ENCODE results near the gene MDFIC.

The MDFIC gene

DNA sequence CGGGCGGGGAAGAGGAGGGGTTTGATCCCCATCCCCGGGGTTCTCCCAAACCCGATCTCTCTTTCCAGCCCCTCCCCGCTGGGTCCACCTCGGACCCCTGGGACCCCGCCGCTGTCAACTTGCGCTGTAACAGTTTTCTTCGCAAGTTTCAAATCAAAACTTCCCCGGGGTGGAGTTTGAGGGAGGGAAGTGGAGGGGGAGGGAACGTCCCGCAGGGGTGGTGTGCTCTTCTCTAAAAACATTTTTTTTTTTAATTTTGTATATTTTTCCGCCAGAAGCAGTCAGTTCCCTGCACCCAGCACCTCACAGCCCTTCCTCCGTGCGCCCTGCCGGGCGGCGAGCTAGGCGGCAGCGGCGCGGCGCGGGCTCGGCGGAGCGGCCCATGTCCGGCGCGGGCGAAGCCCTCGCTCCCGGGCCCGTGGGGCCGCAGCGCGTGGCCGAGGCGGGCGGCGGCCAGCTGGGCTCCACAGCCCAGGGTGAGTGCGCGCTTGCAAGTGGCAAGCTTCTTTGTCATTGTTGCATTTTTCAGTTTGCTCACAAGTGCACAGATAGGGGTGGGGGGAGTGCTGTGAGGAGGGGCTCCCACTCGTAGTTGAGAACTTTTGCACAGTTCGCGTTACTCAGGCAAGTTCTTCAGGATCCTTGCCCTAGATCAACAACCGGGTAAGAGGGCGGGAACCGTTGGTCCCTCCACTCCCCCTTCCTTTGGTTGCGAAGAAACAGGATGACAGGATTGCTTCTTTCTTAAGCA lies 933 bp downstream of the MDFIC start:
- H3K4me3 ChIP-seq, result no peak overlapping the region
- H4K20me1 ChIP-seq, result no peaks in the 10 kb centered on the region
- H3K4me2 ChIP-seq, result no peak overlapping the region
- no peaks in the 10 kb centered on the region for H3K36me3 ChIP-seq
- no peak overlapping the region for H3K9ac ChIP-seq
- peaks cover 10 to 19% (median 14%) of the 10 kb centered on the region in 11 experiments for H3K9me3 ChIP-seq (replicated peaks in 1 of 11)
- H3K27ac ChIP-seq, result no peak overlapping the region
- TF ChIP-seq Cebpa-rat (IDR thresholded peaks at IDR 0.05), result no peak
- no peaks in the 10 kb centered on the region for H3K27me3 ChIP-seq
- peaks cover 0 to 10% (median 0%) of the 10 kb centered on the region in 10 experiments; a peak in 6 of 20 replicates for H3K4me1 ChIP-seq

DNA sequence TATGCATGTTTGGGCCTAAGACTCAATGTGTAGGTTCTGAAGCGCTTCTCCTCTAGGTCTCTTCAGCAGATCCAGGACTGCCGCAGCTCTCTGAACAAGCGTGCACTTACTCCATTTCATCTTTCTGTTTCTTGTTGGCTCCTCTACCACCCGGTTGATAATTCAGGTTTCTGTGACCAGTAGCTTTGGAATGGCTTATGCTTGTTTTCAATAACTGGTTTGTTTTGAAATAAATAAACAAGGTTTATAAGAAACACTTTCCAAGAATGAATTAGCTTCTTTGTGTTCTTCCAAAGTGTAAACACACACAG lies 1.5 kb downstream of the MDFIC start:
- Histone ChIP-seq H3K9ac (no peak overlapping the region), H3K36me3 (no peaks in the 10 kb centered on the region), H3K4me3 (no peak overlapping the region), H4K20me1 (no peaks in the 10 kb centered on the region), H3K27me3 (no peaks in the 10 kb centered on the region), H3K4me2 (no peak overlapping the region), H3K4me1 (peaks cover 3 to 15% (median 5%) of the 10 kb centered on the region in 10 experiments; a peak in 16 of 20 replicates), H3K9me3 (replicated peaks in 1 of 11) (peaks cover 10 to 19% (median 14%) of the 10 kb centered on the region in 11 experiments), H3K27ac (no peak overlapping the region)
- TF ChIP-seq Cebpa-rat (IDR thresholded peaks at IDR 0.05), result no peak

DNA sequence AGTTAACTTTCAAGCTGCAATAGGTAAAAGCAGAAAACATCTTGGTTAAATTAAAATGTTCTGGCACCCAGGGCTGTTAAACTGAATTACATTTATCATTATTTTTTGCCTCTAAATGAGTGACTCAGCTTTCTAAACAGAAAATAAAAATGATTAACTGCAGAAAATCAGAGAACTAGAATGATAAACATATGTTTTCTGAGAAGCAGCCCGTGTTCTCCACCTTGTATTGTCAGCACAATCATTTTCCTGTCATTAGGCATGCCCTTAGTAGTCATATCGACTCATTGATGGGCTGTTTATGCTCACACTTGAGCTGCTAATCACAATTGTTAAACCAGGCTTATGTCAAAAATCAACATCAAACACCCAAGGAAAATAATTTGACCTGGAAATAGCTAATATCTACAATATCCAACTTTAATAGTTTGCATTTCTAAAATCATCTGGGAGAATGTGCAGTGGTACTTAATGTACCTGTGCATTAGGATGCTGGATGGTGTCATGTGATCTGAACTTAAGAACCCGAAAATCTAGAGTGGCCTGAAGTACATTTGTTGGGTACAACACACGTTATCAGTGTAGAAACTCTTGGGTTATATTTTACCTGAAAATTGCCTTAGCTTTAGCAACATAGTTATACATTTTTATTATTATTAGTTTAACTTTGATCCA lies 2.3 kb downstream of the MDFIC start:
- H3K4me1 ChIP-seq, result peaks cover 6 to 23% (median 10%) of the 10 kb centered on the region in 10 experiments; a peak in 16 of 20 replicates
- no peak overlapping the region for H3K4me3 ChIP-seq
- H3K9ac ChIP-seq, result no peak overlapping the region
- no peak overlapping the region; a peak in 1 of 22 replicates for H3K4me2 ChIP-seq
- H3K27me3 ChIP-seq, result no peaks in the 10 kb centered on the region
- H3K27ac ChIP-seq, result no peak overlapping the region
- H4K20me1 ChIP-seq, result no peaks in the 10 kb centered on the region
- no peaks in the 10 kb centered on the region for H3K36me3 ChIP-seq
- TF ChIP-seq Cebpa-rat (IDR thresholded peaks at IDR 0.05), result no peak
- H3K9me3 ChIP-seq (replicated peaks in 1 of 11), result peaks cover 10 to 19% (median 14%) of the 10 kb centered on the region in 11 experiments

DNA sequence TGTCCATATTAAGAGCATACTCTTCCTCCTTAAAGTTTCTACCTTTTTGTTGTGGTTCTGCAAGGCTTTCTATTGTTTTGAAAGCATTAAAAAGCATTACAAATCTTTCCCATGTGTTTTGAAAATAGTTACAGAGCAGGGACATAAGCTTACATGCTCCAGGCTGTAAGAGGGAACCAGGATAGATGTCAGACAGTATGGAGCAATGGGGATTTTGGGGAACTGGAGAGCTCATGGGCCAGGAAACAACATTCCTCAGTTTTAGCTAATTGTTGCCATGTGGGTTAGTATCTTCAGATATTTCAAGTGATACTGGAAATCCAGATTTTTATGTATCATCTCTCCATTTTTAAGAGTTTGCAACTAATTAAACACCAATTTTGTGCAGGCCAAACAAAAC lies 3.5 kb downstream of the MDFIC start:
- Histone ChIP-seq H4K20me1 (no peaks in the 10 kb centered on the region), H3K27me3 (no peaks in the 10 kb centered on the region), H3K9ac (no peak overlapping the region), H3K4me3 (no peak overlapping the region), H3K36me3 (no peaks in the 10 kb centered on the region), H3K4me2 (no peak overlapping the region), H3K4me1 (peaks cover 6 to 36% (median 15%) of the 10 kb centered on the region in 10 experiments; a peak in 17 of 20 replicates), H3K9me3 (replicated peaks in 1 of 11) (peaks cover 10 to 19% (median 14%) of the 10 kb centered on the region in 11 experiments), H3K27ac (no peak overlapping the region)
- no peak for TF ChIP-seq Cebpa-rat (IDR thresholded peaks at IDR 0.05)

DNA sequence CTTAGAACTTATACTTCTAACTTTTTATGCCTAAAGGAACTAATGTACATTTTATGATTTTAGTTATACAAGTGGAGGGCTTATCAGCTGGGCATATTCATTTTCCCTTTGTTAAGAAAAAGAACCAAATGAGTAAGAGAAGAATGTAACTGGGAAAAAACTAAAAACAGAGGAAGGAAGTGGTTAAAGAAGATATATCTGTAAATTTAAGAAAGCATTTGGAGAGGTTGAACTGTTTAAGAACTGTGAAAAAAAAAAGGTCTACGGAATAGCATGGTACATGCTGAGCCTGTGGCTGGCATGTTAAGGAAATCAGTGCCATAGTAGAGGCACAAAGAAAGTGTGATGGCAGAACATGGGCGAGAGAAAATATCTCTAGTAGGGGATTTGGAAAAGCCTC lies 6.2 kb downstream of the MDFIC start:
- Histone ChIP-seq H3K36me3 (no peaks in the 10 kb centered on the region), H3K4me3 (no peak overlapping the region), H3K27ac (peak overlapping the region in 3 of 11 experiments; percentile 12 to 48 (median 17); a peak in 3 of 22 replicates), H4K20me1 (no peaks in the 10 kb centered on the region), H3K9me3 (replicated peaks in 1 of 11) (peaks cover 0 to 3% (median under 1%) of the 10 kb centered on the region in 11 experiments; a peak in 8 of 22 replicates), H3K4me2 (peak overlapping the region; percentile 15 to 86 (median 41); a peak in 15 of 22 replicates), H3K9ac (no peak overlapping the region), H3K27me3 (no peaks in the 10 kb centered on the region), H3K4me1 (peaks cover 9 to 60% (median 27%) of the 10 kb centered on the region in 10 experiments; a peak in 18 of 20 replicates)
- TF ChIP-seq Cebpa-rat (IDR thresholded peaks at IDR 0.05), result no peak

DNA sequence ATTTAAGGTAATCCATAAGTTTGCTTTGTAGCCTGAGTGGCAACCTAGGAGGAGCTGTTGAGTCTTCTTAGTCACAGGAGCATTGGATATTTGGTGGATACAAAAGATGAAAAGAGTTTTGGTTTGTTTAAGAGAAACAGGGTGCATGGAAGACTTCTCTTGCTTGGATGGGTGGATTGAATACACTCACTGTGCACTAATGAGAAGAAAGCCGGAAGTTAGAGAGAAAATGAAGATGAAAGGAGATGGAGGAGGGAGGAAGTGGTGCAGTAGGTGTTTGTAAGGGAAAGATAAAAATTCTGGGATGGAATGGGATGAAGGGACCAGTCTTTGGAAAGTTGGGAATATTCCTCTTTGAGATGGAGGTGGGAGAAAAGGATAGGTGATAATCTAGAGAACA lies 7.7 kb downstream of the MDFIC start:
- Histone ChIP-seq H3K4me2 (peak overlapping the region in 4 of 11 experiments; percentile 64 to 86 (median 76); a peak in 5 of 22 replicates), H3K9me3 (replicated peaks in 1 of 11) (no peaks in the 10 kb centered on the region), H3K9ac (no peak overlapping the region), H3K36me3 (no peaks in the 10 kb centered on the region), H3K4me3 (no peak overlapping the region), H3K27me3 (no peaks in the 10 kb centered on the region), H4K20me1 (no peaks in the 10 kb centered on the region), H3K27ac (peak overlapping the region in 1 of 11 experiments; percentile 80; a peak in 2 of 22 replicates), H3K4me1 (peaks cover 9 to 72% (median 27%) of the 10 kb centered on the region in 10 experiments; a peak in 18 of 20 replicates)
- TF ChIP-seq Cebpa-rat (IDR thresholded peaks at IDR 0.05), result no peak

DNA sequence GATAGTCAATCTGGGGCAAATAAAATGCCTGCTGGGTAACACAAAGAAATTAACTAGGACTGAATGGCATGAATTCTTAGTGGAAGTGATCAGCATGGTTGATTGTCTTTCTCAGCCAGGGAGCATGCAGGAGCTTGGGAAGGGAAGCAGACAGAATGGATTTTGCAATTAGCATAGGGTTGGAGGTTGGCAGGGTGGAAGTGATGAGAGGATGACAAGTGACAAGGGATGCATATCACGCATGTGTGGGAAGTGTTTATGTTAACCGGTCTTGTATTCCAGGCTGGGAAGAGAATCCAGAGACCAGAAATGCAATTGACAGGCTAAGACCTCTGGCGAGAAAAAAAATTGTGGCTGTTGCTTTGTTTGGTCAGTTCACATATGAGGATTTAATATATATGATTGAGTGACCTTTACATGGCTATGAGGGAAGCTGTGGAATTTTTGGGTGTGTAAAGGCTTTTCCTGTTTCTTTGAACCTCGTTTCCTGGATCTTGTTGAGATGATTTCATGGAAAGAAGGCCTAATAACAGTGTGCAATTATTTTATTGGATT lies 8.3 kb downstream of the MDFIC start:
- H3K4me3 ChIP-seq, result no peak overlapping the region
- no peaks in the 10 kb centered on the region for H3K27me3 ChIP-seq
- no peaks in the 10 kb centered on the region for H4K20me1 ChIP-seq
- peak overlapping the region in 2 of 11 experiments; percentile 69 to 80; a peak in 4 of 22 replicates for H3K27ac ChIP-seq
- no peaks in the 10 kb centered on the region for H3K9me3 ChIP-seq (replicated peaks in 1 of 11)
- TF ChIP-seq Cebpa-rat (IDR thresholded peaks at IDR 0.05), result no peak
- H3K4me2 ChIP-seq, result peak overlapping the region in 7 of 11 experiments; percentile 18 to 86 (median 64); a peak in 12 of 22 replicates
- no peaks in the 10 kb centered on the region for H3K36me3 ChIP-seq
- H3K4me1 ChIP-seq, result peaks cover 9 to 76% (median 27%) of the 10 kb centered on the region in 10 experiments; a peak in 18 of 20 replicates
- no peak overlapping the region for H3K9ac ChIP-seq

DNA sequence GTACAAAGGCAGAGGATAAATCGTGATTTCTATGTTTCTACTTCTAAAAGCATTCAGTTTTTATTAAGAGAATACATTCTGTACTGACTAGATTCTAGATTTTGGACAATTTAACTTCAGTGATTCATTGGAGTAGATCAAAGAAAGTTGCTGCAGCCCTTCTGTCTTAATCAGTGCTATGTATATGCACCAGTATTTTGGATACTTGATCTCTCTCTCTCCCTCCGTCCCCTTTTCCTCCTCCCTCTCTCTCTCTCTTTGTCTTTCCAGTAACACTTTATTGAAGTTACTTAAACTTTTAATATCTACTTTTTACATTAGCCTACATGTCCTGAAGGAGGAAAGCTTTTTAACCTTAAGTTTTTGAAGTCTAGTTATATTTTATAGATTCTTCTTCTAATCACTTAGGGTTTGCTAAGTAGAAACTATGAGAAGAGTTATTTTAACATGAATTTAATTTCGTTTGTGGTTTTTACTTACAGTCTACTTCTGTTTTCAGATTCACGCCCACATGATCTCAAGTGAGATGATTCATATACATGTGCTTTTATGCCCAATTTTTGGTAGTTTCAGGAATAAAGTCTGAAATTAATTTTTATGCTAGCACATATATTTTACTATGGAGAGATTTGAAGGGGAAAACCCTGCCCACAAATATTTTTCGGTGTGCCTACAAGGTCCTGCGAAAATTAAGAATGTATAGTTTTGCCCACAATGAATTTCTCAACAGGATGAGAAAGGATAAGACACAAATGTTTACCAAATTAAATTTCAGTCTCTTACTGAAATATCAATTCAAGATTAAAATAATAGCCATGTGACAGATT lies 9.1 kb downstream of the MDFIC start:
- no peaks in the 10 kb centered on the region for H3K27me3 ChIP-seq
- H3K4me2 ChIP-seq, result peak overlapping the region in 9 of 11 experiments; percentile 2 to 86 (median 52); a peak in 16 of 22 replicates
- H3K9ac ChIP-seq, result peak overlapping the region in 3 of 11 experiments; percentile 2 to 52 (median 41); a peak in 5 of 22 replicates
- H4K20me1 ChIP-seq, result no peaks in the 10 kb centered on the region
- H3K9me3 ChIP-seq (replicated peaks in 1 of 11), result no peaks in the 10 kb centered on the region
- H3K27ac ChIP-seq, result peak overlapping the region in 7 of 11 experiments; percentile 12 to 80 (median 53); a peak in 12 of 22 replicates
- TF ChIP-seq Cebpa-rat (IDR thresholded peaks at IDR 0.05), result no peak
- 0 out of 20 replicates have a peak overlapping the region, but pooled peaks of 1 of the 10 experiments have one; percentile 6 for H3K4me3 ChIP-seq
- no peaks in the 10 kb centered on the region for H3K36me3 ChIP-seq
- H3K4me1 ChIP-seq, result peaks cover 9 to 85% (median 27%) of the 10 kb centered on the region in 10 experiments; a peak in 18 of 20 replicates
